GM10847 (cell line): ENCODE data around the gene HOXA4.

ENCODE experiments used
- POLR2A ChIP-seq: IDR thresholded peaks from 2 replicates; pipeline ENCODE4 v1.6.1; 2011; ENCODE audit not compliant: insufficient read length; ENCODE audit errors: extremely low read depth

The HOXA4 gene

GRCh38 chr7:27104341-27105058, 26.1 kb downstream of the HOXA4 start:
- no peak for TF ChIP-seq POLR2A

DNA sequence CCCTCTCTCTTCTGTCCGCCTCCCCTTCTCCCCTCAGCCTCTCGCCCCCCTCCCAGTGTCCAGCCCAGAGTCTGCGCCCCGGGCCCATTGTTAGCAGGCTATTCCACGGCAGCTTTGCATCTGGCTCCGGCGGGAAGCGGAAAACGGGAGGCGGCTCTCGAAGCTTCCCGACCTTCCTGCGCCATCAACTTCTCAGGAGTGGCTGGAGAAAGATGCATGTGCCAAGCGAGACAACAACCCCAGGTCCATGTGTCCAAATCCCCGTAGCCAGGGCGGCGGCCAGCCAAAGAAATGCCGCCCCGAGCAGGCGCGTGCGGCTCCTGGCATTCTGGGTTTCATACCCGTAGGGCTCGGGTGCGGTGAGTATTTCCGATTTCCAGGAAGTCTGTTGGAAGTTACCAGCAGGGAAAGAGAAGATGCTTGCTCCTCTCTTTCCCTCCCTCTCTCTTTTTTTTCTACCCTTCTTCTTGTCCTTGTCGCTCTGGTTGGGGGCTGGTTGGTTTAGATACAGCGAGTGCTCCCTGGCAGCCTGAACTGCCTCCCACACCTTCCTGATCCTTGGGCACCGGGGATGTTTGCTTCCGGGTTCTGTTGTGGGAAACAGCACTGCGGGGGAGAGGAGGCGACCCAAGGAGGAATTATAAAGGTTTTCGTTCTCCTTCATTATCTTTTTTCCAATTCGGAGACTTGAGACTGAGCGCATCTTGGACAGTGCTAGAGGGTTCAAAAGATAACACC, 26.9 kb downstream of the HOXA4 start:
- TF ChIP-seq POLR2A, result no peak

DNA sequence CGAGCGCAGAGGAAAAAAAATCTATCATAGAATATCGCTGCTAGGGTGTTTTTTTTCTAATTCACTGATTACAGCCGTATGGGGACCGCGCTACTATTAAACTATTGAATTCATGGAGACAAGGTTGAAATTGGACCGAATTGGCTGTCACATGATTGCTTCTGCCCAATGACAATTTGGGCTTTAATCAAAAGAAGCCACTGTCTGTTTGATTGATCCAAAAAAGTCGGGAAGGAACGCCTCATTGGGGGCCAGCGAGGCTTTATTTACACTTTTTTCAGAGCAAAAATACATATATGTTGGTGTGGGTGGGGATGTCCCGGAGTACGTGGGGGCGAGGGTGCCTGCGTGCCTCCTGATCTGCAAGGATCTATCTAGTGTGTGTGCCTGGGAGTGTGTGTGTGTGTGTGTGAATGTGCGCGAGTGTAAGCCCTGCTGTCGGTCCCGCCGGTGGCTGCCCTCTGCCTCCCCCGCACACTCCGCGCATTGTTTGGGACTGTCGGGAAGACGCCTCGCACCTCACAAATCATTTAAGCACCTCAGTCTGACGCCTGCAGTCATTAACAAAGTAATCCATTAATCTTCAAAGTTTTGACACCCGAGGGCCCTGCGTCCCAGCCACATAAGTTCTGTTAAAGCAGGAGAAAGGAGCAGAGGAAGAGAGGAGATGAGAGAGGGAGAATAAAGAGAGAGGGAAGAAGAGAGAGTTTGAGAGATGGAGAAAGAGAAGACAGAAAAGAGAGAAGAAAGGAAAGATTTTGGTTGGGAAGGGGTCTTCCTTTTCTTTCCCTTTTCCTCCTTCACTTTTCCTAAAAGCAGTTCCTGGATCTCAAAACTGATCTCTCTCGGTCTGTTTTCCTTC, 27.7 kb downstream of the HOXA4 start, which contains the start of gene HOXA2:
Gene HOXA2, minus strand, starts transcription at position 103 of the 862 bp plus-strand sequence. CDS start 183 bp downstream, outside the sequence.
- no peak for TF ChIP-seq POLR2A

- no peak for TF ChIP-seq POLR2A
These were observed 28.5 kb downstream of the HOXA4 start for GRCh38 chr7:27101957-27102580.

DNA sequence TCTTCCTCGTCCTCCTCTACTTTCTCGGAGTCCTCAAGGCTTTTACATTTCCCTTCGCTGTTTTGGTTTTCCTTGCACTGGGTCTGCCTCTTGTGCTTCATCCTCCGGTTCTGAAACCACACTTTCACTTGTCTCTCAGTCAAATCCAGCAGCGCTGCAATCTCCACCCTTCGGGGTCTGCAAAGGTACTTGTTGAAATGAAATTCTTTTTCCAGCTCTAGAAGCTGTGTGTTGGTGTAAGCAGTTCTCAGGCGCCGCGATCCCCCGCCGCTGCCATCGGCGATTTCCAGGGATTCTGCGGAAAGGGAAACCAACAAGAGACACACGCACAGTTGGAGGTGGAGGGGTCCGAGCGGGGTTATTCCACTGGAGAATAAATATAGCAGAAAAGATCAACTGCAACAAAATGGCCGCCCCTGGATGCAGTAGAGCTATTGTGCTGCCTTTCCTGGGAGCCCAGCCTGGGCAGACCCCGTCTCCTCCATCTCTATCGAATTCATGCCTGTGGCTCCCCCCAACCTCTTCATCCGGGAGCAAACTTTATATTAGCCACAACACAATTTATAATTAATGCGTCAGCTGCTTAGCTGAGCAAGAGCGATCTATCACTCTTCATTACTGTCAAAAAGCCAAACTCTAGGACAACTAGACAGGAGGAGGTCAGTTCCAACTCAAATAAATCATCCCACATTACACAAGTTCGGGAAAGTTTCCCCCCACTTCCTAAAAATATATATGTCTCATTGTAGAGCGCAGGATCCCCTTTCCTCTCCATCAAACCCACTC, 29.2 kb downstream of the HOXA4 start:
- no peak for TF ChIP-seq POLR2A

DNA sequence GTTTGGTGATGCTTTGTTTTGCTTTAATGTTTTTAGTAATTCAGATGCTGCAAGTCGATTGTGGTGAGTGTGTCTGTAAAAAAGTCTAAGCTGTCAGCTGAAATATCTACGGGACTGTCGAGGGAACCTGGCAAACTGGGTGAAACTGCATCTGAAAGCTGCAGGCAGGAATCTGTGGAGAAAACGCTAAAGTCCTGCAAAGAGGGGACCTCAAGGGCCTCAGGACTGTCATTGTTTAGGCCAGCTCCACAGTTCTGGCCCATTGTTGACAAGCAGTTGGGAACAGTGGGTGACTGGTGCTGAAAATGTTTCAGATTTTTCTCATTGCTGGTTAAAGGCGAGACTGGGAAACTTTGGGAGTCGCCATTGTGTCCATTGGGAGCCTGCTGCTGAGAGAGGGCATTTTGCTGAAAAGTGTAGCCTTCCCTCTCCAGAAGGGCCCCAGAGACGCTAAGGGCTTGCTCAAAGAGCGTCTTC, 29.8 kb downstream of the HOXA4 start:
- TF ChIP-seq POLR2A, result no peak

GRCh38 chr7:27099453-27100370, 30.8 kb downstream of the HOXA4 start:
- no peak for TF ChIP-seq POLR2A

DNA sequence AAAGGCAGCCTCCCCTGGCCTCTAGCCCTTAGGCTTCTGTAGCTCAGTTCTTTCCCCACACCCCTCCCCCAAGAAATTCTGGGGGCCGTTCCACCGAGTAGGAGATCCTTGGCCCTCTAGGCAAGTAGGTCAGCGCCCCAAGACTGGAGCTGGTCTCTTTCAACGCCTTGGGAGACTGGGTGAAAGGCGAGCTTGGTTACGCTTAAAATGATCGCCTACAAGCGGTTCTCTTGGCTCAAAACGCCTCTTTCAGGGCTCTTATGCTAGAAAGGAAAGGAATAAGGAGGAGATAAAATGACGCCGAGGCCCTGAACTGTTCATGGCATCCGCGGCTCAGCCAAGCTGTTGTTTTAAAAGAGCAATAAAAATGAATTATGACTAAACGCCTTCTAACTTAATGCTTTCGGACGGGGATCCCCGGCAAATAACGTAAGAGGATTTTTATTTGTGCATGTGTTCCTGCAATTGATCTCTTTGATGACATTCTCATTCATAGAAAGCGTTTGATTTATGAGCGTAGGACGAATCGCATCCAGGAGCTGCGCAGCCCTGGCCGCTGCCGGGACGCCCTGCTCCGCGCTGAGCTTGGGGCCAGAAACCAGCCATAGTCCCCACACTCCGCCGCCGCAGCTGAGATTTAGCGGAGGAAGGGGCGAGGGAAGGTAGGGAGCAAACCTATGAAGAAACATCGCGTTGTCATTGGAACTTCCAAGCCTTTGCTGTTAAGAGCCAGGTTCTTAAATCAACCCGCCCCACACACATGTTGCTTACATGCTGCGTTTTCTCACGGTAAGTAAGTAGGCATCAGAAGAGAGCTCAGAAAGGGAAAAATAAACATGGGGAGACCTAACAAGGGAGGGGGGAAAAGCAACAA, 31.7 kb downstream of the HOXA4 start:
- TF ChIP-seq POLR2A, result no peak

- no peak for TF ChIP-seq POLR2A
These were observed 32.6 kb downstream of the HOXA4 start for GRCh38 chr7:27097686-27098577.

DNA sequence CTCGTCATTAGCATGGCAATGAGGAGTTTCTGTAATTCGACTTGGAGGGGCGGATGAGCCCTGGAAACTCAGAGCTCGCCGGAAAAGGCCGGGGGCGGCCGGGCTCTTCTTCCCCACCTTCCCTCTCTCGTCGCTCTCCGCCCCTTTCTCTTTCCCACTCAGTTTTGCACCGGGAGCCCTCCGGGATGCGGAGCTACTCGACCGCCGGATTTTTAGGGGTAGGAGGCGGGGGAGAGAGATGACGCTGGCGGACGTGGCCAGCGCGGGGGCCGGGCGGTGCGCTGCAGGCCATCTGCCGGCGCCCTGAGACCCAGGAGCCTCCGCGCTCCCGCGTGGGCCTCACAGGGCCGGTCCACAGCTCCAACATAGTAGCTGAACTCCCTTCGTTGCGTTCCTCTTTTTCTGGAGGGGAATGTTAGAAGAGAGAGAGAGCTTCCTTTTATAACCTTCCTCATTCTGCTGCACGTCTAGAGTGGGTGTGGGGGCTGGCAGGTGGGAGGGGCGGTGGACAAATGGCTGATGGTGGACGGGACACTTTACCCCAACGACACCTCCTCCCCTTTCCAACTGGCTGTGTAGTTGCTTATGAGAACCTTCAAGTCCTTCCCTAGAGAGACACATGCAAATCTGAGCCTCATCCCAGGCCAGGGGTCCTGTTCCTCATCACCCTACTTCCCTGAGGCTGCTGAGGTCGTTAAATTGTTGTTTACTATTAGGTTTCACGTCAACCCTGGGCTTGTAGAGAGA, 33.6 kb downstream of the HOXA4 start:
- no peak for TF ChIP-seq POLR2A
